Astrocyte of the cerebellum (primary cell): ENCODE results near the gene MLN.

Source experiments
- DNase-seq: peaks from one replicate; pipeline ENCODE4 v3.0.0-alpha.2; 2011; ENCODE audit warnings: low read depth
- H3K4me3 ChIP-seq: 2 replicates; pipeline ENCODE4 v1.5.1; 2011; ENCODE audit warnings: mild to moderate bottlenecking, low read depth, low read length, moderate library complexity
- in situ Hi-C: cut with HindIII; loops from 2 replicates; pipeline ENCODE4 v1.10.0; 2017; ENCODE audit warnings: low sequenced_read_pairs
- TF ChIP-seq, protein P1 (sequence below): IDR thresholded peaks from 2 replicates; pipeline ENCODE4 v1.5.1; 2012; ENCODE audit warnings: low read length, low read depth, moderate library complexity, mild to moderate bottlenecking; ENCODE audit errors: missing control alignments

MLN gene

DNA sequence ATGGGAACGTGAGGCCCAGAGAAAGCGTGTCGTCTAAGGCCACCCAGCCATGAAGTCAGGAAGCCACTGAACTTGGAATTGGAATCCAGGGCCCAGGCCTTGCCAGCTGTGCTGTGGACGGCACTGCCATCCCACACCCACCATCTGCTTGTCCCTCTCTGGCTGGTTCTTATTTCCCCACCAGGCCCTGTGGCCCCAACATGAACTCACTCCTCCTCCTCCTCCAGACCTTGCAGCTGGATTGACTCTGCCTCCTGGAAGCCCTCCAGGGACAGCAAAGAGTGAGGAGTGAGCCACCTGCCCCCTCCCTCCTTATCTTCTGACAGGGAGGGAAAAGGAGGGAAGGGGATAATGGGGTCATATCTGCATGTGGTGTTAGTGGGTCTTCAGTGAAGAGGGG, 41.1 kb downstream of the MLN start:
- no peak for DNase-seq
- in situ Hi-C loops: loop anchor here (10.0 kb wide), 1 partner anchor 178 kb away; the partner anchor contains the start of gene BAK1
- TF ChIP-seq, protein P1, sequence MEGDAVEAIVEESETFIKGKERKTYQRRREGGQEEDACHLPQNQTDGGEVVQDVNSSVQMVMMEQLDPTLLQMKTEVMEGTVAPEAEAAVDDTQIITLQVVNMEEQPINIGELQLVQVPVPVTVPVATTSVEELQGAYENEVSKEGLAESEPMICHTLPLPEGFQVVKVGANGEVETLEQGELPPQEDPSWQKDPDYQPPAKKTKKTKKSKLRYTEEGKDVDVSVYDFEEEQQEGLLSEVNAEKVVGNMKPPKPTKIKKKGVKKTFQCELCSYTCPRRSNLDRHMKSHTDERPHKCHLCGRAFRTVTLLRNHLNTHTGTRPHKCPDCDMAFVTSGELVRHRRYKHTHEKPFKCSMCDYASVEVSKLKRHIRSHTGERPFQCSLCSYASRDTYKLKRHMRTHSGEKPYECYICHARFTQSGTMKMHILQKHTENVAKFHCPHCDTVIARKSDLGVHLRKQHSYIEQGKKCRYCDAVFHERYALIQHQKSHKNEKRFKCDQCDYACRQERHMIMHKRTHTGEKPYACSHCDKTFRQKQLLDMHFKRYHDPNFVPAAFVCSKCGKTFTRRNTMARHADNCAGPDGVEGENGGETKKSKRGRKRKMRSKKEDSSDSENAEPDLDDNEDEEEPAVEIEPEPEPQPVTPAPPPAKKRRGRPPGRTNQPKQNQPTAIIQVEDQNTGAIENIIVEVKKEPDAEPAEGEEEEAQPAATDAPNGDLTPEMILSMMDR: no peak

DNA sequence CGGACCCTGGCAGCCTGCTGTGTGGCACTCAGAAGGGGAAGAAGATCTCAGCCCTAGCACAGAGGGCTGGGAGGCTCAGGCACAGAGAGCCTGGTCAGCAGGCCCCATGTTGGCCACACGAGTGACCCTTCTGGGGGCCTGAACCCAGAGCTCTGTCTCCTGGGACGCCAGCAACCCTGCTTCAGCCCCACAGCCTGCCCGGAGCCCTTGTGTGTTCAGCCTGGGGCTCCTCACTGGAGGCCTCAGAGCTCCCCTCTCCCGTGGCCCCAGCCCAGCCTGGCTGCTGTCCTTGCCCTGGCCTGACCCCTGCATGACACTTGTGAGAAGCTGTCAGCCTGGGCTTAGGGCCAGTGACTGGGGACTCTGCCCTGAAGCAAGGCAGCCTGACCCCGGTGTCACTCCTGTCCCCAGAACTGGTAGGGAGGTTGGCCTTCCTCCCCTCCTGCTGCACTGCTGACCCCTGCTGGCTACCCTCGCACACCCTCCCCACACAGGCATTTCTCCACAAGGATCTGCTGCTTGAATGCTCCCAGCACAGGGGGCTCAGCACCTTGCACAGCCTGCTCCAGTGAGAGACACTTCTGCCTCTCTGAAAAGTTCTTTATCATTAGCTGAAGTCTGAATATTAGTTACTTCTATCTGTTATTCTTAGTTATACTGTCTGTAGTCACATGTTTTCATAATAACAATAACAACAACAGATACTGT, 41.7 kb downstream of the MLN start:
- TF ChIP-seq, protein P1: peak; percentile 53
- no peak overlapping the region for H3K4me3 ChIP-seq
- in situ Hi-C loops: loop anchor here (10.0 kb wide), 1 partner anchor 177 kb away; the partner anchor contains the start of gene BAK1
- no peak for DNase-seq

More for the DNA sequence above, 41.1 kb downstream of the MLN start:
- H3K4me3 ChIP-seq: no peak overlapping the region

DNA sequence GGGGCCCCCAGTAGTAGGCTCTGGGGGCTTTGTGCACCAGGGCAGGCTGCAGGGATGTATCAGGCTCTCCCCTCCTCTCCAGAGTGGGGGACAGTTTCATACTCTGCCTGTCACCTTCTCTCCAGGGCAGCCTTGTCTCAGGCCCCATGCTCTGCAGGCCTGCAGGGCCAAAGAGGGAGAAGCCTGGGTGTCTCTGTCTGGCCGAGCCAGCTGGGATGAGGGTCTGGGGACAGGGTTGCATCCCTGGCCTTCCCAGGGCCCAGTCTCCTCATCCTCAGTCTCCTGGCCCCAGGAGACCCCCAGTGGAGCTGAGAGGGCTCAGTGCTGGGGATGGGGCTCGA, 42.3 kb downstream of the MLN start:
- in situ Hi-C loops: loop anchor here (10.0 kb wide), 1 partner anchor 177 kb away; the partner anchor contains the start of gene BAK1
- no peak for DNase-seq
- TF ChIP-seq, protein P1: no peak
- no peak overlapping the region for H3K4me3 ChIP-seq

DNA sequence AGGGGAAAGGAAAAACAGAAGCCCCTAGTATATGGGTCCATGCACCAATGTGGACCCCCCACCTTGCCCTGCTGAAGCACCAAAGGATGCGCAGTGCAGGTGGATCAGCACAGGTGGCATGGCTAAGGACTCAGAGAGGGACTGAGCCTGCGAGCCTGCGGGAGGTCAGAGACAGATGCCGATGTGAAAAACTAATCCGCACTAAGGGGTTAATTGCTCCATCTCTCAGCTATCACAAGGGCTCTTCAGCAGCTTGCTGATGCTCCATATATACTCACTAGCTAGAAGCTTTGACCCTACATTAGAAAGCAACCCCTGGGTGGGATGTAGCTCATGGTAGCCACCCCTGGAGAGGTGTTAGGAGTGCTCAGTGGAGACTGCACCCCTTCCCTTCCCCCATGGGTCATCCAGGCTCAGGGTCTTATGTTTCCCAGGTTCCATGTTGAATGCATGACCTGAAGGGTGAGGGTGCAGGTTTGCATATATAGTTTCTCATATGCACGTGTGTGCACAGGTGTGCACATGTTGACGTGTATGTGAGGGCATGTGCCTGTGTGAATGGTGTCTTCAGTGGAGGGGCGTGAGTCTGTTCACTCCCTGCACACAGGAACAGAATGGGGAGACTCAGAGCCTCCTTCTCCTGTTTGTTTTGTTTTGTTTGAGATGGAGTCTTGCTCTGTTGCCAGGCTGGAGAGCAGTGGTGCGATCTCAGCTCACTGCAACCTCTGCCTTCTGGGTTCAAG, 43.7 kb downstream of the MLN start:
- DNase-seq: no peak
- in situ Hi-C loops: loop anchor here (10.0 kb wide), 1 partner anchor 175 kb away; the partner anchor contains the start of gene BAK1
- no peak overlapping the region for H3K4me3 ChIP-seq
- TF ChIP-seq, protein P1: no peak

DNA sequence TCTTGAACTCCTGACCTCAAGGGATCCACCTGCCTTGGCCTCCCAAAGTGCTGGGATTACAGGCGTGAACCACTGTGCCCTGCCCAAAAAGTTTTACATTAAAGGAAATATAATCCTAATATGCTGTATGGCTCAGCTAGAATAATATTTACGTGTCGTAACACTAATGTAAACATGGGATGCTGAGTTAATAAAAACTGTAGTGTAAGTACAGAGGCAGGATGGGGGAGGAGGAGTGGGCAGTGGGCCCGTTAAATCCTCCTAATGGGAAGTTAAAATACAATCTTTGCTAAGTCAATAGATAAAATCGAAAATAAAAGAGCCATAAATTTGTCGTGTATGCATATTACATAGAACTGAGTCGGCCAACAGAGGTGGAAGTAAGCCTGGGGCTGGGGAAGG, 45.0 kb downstream of the MLN start:
- no peak for DNase-seq
- in situ Hi-C loops: no loop called here
- TF ChIP-seq, protein P1: no peak
- no peak overlapping the region for H3K4me3 ChIP-seq

DNA sequence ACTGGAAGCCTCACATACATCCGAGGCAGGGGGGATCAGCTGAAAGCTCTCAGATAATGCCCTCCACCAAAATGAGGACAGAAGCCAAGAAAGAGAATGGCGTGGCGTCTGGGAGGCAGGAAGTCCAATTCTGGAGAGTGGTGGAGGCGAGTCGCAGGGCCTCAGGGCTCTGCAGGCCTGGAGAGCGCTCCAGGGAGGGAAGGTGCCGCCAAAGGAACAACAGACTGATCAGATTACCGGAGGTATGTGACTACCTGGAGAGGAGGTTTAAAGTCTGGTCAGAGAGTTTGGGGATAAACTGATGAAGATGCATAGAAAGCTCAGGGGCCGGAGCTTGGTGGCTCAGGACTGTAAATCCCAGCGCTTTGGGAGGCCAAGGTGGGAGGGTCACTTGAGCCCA, 45.9 kb downstream of the MLN start:
- no peak overlapping the region for H3K4me3 ChIP-seq
- DNase-seq: no peak
- TF ChIP-seq, protein P1: no peak
- in situ Hi-C loops: no loop called here
